GM23338 (cell line): ENCODE measurements around the gene LAMB1. TPM values are rescaled to one million over a fixed set of nuclear protein-coding genes. Genes with fewer than 3 reads are reported as not detected.

ENCODE experiments used
- JUNB ChIP-seq: IDR thresholded peaks from one replicate; pipeline ENCODE4 v1.6.1; 2016; ENCODE audit warnings: antibody characterized with exemption; ENCODE audit not compliant: unreplicated experiment
- NANOG ChIP-seq: IDR thresholded peaks from 2 replicates; pipeline ENCODE4 v1.6.1; 2016; ENCODE audit warnings: antibody characterized with exemption, borderline replicate concordance
- POLR2AphosphoS5 ChIP-seq: IDR thresholded peaks from 2 replicates; pipeline ENCODE4 v1.6.1; 2016; ENCODE audit warnings: antibody characterized with exemption, low read depth
- STAT1 ChIP-seq: IDR thresholded peaks from one replicate; pipeline ENCODE4 v1.6.1; 2016; ENCODE audit warnings: antibody characterized with exemption; ENCODE audit not compliant: unreplicated experiment
- ZNF114 ChIP-seq: fragments of 250-450 bp; sonication (Bioruptor Pico); IDR thresholded peaks from 2 replicates; pipeline ENCODE4 v1.5.0; 2020; ENCODE audit warnings: mild to moderate bottlenecking, moderate library complexity
- polyA plus RNA-seq: library from polyadenylated mRNA; unstranded; fragments of >200 nt; fragmentation: Nextera tagmentation; extraction: Ambion mirVana; gene quantifications from 2 replicates; pipeline ENCODE4 v1.2.1, GENCODE V29; 2016
- total RNA-seq: library from RNA; depleted of rRNA; stranded (reverse); fragments of >200 nt; shearing (Covaris generic); gene quantifications from 2 replicates; pipeline ENCODE4 v1.2.3, GENCODE V29; 2014
- TF ChIP-seq, protein P1 (sequence below): fragments of 250-450 bp; sonication (Bioruptor Pico); IDR thresholded peaks from 2 replicates; pipeline ENCODE4 v1.5.0; 2020; ENCODE audit warnings: mild to moderate bottlenecking, moderate library complexity
- TF ChIP-seq, protein P2 (sequence below), 2 experiments: fragments of 200-600 bp in 1 of 2; sonication (generic) in 1 of 2; conservative IDR thresholded peaks; 2 replicates each; pipeline versions ENCODE4 v1.5.1 to v1.6.1; 2016 to 2017; ENCODE audit warnings: antibody characterized with exemption in 2 of 2, low read depth in 2 of 2, mild to moderate bottlenecking in 2 of 2, moderate library complexity in 1 of 2
- TF ChIP-seq, protein P3 (sequence below): IDR thresholded peaks from 2 replicates; pipeline ENCODE4 v1.6.1; 2016; ENCODE audit warnings: antibody characterized with exemption

LAMB1 gene
- total and polyA plus RNA-seq, 2 experiments from 2014 or later, result 53.5 to 57.8 TPM

DNA sequence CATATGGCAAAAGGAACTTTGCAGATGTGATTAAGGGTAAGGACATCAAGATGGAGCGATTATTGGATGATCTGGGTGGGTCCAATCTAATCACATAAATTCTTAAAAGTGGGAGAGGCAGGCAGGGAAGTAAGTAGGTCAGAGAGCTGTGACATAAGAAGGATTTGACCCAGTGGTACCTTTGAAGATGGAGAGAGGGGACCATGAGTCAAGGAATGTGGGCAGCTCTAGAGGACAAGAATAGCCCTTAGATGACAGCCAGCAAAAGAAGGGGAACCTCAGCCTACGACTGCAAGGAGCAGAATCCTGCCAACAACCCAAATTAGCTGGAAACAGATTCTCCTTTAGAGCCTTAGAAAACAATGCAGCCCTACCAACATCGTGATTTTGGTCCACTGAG, 34.5 kb downstream of the LAMB1 start (continued):
- TF ChIP-seq, protein P1, sequence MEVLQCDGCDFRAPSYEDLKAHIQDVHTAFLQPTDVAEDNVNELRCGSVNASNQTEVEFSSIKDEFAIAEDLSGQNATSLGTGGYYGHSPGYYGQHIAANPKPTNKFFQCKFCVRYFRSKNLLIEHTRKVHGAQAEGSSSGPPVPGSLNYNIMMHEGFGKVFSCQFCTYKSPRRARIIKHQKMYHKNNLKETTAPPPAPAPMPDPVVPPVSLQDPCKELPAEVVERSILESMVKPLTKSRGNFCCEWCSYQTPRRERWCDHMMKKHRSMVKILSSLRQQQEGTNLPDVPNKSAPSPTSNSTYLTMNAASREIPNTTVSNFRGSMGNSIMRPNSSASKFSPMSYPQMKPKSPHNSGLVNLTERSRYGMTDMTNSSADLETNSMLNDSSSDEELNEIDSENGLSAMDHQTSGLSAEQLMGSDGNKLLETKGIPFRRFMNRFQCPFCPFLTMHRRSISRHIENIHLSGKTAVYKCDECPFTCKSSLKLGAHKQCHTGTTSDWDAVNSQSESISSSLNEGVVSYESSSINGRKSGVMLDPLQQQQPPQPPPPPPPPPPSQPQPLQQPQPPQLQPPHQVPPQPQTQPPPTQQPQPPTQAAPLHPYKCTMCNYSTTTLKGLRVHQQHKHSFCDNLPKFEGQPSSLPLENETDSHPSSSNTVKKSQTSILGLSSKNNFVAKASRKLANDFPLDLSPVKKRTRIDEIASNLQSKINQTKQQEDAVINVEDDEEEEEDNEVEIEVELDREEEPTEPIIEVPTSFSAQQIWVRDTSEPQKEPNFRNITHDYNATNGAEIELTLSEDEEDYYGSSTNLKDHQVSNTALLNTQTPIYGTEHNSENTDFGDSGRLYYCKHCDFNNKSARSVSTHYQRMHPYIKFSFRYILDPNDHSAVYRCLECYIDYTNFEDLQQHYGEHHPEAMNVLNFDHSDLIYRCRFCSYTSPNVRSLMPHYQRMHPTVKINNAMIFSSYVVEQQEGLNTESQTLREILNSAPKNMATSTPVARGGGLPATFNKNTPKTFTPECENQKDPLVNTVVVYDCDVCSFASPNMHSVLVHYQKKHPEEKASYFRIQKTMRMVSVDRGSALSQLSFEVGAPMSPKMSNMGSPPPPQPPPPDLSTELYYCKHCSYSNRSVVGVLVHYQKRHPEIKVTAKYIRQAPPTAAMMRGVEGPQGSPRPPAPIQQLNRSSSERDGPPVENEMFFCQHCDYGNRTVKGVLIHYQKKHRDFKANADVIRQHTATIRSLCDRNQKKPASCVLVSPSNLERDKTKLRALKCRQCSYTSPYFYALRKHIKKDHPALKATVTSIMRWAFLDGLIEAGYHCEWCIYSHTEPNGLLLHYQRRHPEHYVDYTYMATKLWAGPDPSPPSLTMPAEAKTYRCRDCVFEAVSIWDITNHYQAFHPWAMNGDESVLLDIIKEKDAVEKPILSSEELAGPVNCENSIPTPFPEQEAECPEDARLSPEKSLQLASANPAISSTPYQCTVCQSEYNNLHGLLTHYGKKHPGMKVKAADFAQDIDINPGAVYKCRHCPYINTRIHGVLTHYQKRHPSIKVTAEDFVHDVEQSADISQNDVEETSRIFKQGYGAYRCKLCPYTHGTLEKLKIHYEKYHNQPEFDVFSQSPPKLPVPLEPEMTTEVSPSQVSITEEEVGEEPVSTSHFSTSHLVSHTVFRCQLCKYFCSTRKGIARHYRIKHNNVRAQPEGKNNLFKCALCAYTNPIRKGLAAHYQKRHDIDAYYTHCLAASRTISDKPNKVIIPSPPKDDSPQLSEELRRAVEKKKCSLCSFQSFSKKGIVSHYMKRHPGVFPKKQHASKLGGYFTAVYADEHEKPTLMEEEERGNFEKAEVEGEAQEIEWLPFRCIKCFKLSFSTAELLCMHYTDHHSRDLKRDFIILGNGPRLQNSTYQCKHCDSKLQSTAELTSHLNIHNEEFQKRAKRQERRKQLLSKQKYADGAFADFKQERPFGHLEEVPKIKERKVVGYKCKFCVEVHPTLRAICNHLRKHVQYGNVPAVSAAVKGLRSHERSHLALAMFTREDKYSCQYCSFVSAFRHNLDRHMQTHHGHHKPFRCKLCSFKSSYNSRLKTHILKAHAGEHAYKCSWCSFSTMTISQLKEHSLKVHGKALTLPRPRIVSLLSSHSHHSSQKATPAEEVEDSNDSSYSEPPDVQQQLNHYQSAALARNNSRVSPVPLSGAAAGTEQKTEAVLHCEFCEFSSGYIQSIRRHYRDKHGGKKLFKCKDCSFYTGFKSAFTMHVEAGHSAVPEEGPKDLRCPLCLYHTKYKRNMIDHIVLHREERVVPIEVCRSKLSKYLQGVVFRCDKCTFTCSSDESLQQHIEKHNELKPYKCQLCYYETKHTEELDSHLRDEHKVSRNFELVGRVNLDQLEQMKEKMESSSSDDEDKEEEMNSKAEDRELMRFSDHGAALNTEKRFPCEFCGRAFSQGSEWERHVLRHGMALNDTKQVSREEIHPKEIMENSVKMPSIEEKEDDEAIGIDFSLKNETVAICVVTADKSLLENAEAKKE (CRISPR knock-in tag), result no peak
- TF ChIP-seq POLR2AphosphoS5 (no peak), ZNF114 (CRISPR knock-in tag) (no peak), JUNB (no peak), NANOG (no peak), STAT1 (no peak)
- TF ChIP-seq, protein P2, sequence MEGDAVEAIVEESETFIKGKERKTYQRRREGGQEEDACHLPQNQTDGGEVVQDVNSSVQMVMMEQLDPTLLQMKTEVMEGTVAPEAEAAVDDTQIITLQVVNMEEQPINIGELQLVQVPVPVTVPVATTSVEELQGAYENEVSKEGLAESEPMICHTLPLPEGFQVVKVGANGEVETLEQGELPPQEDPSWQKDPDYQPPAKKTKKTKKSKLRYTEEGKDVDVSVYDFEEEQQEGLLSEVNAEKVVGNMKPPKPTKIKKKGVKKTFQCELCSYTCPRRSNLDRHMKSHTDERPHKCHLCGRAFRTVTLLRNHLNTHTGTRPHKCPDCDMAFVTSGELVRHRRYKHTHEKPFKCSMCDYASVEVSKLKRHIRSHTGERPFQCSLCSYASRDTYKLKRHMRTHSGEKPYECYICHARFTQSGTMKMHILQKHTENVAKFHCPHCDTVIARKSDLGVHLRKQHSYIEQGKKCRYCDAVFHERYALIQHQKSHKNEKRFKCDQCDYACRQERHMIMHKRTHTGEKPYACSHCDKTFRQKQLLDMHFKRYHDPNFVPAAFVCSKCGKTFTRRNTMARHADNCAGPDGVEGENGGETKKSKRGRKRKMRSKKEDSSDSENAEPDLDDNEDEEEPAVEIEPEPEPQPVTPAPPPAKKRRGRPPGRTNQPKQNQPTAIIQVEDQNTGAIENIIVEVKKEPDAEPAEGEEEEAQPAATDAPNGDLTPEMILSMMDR (conservative IDR thresholded peaks at IDR 0.05; ENCODE audit: low read depth in 2 of 2), result no peak
- TF ChIP-seq, protein P3, sequence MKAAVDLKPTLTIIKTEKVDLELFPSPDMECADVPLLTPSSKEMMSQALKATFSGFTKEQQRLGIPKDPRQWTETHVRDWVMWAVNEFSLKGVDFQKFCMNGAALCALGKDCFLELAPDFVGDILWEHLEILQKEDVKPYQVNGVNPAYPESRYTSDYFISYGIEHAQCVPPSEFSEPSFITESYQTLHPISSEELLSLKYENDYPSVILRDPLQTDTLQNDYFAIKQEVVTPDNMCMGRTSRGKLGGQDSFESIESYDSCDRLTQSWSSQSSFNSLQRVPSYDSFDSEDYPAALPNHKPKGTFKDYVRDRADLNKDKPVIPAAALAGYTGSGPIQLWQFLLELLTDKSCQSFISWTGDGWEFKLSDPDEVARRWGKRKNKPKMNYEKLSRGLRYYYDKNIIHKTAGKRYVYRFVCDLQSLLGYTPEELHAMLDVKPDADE, result no peak
